Hematopoietic multipotent progenitor cell treated with erythropoietin and hydrocortisone succinate and interleukin-3 and kit ligand, for 15 days (in vitro differentiated cells): ENCODE results near the gene DSTYK.
"Not testable (repeated sequence)": the region's sequence is repeated elsewhere in the genome, so short reads cannot be mapped to it uniquely, and the experiment has no call there.

Experiments used
- DNase-seq: peaks from one replicate; pipeline ENCODE4 v3.0.0-alpha.2; 2015; ENCODE audit warnings: low spot score

Gene DSTYK

DNA sequence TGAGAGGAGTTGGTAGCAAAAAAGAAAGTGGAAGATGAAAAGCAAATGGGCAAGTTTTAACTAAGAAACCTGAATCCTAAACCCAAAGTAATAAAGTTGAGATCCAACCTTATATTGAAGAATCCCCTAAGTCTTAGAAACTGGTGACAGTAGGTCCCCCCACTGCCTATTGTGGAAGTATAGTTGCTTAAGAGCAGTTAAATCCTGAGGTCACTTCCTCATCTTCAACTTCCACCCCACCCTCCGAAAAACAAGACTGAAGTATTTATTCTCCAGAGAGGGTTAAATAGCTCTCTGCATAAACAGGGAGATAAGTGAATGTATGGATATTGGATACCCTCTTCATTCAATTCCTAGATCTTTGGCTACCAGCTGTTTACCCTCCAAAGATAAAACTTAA lies 3.3 kb upstream of the DSTYK start:
- no peak for DNase-seq

GRCh38 chr1:205211839-205212536 lies 486 bp upstream of the DSTYK start:
- no peak for DNase-seq

GRCh38 chr1:205210756-205211168 lies 740 bp downstream of the DSTYK start:
- DNase-seq, result peak; percentile 29

DNA sequence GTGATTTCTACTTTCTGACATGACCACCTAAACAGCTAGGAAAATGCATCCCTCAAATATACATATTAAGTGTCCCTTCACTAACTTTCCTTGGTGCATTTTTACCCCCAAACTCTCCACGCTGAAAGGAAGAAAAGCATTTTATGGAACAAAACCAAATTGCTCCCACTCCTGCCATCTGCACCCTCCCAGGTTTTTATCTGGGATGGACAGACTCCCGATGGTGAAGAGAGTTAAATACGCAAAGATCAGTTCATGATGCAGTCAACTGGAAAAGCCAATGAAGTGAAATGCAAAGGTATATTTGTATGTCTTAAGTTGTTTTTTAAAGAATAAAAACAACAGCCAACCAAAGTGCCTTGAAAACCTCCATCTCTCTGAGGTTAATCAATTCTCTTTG lies 2.7 kb downstream of the DSTYK start:
- DNase-seq, result peak; percentile 51

- DNase-seq, result peak; percentile 35
Measured at GRCh38 chr1:205205055-205205454, 6.4 kb downstream of the DSTYK start.

- no peak for DNase-seq
Measured at GRCh38 chr1:205204552-205204951, 7.0 kb downstream of the DSTYK start.

GRCh38 chr1:205199931-205200299 lies 11.6 kb downstream of the DSTYK start:
- no peak for DNase-seq

- no peak for DNase-seq
Measured at GRCh38 chr1:205199090-205199930, 12.2 kb downstream of the DSTYK start.

GRCh38 chr1:205192287-205192686 lies 19.2 kb downstream of the DSTYK start:
- no peak for DNase-seq

DNA sequence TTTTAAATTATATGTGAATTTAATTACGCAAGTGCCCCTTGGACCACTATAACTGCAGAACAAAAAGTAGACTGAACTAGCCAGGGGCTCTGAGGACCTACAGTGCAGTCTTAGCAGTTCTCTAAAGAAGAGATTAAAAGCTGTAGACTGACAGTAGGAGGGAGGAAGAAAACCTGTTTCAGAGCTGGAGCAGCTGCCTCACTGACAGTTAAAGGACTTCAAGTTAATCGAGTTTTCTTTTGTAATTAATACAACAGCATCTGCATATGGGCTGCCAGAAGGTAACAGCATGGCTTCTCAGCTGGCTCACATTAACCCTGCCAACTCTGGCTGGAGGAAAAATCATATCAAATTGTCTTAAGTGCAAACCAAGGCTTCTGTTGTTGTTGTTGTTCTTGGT lies 19.9 kb downstream of the DSTYK start:
- no peak for DNase-seq

DNA sequence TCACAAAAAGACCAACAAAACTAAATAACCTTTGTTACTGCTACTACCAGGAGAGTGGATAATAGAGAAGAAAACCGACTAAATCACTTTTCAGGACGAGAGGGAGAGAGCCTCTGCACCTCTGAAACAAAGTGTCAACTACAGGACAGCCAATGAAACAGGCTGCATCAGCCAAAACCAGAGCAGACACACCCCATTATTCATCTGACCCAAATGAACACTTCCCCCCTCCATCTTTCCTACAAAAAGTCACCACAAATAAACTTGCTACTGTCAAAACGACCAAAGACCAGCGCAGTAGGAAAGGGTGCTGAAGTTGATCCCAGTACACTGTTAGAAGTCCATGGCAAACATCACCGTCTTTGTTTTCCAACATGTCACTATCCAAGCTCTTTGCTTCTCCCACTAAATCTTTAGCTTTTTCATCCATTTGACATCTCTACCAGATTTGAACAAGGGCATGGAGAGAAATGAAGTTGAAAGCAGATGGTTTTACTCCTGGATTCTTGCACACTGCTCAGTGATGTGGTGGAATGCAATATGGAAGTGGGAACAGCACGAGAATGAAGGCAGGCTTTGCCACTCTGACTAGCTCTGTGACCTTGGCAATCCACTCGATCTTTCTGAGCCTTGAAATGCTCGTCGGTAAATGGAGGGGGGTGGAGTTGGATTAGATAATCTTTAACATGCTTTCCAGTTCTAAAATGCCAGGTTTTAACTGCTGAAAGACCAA lies 20.5 kb downstream of the DSTYK start:
- DNase-seq, result no peak

- no peak for DNase-seq
Measured at GRCh38 chr1:205189131-205189530, 22.4 kb downstream of the DSTYK start.

DNA sequence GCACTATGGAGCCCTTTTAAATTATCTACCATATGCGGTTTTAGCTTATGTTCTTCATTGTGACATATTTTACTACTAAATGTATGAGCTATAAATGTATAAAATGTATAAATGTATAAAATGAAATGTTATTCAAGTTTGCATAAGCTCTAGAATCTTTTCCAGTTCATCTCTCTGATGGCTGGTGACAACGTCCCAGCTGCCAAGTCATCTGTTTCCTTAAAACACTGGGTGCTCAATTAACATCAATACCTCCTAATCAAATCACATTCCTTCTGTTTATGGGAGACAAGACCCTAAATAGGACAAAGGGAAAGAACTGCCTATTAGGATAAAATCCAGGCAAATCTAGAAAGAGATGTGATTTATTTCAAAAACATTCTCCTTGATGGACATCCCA lies 22.9 kb downstream of the DSTYK start:
- no peak for DNase-seq

DNA sequence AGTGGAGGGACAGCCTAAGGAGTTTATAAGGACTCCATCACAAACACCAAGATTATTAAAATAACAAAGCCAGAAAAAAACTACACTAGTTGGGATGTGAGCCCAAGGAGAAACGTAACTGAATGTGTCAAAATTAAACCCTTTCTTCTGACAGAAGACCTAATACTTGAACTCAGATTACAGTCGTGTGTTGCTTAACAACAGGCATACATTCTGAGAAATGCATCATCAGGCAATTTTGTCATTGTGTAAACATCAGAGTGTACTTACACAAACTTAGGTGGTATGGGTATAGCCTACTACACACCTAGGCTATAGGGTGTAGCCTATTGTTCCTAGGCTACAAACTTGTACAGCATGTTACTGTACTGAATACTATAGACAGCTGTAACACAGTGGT lies 23.4 kb downstream of the DSTYK start:
- no peak for DNase-seq

DNA sequence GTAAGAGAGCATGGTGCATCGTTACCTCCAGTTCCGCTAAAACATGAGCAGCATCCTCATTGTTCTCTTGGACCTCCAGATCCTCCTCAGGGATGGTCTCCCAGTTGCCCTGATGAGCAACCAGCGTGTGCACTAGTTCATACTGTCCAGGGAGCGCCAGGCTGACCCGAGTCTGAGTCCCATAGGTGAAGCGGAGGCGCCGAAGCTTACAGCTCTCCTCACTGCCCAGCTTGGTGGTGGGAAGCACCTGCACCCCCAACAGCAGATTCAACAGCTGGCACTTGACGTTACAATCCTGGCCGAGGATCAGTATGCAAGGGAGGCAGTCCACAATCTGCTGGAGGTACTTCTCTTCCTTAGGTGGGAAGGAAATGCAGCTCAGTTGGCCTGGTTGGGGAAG lies 24.1 kb downstream of the DSTYK start:
- no peak for DNase-seq

DNA sequence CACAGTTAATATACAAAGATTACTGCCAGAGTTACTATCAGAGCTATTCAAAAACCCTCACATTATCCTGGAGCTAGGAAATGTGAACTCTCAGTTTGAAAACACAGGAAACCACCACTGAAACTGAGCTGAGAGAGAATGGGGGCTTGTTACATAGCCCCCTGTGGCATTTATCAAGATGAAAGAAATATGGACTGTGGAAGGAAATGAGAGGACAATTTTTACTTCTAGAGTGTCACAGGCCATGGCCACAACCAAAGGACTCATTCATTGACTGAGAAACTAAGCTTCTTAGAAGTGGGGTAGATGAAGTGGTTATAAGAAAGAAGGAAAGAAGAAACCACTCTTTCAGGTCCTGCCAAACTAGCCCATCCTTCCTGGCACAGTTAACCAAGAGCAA lies 25.3 kb downstream of the DSTYK start:
- DNase-seq, result no peak

- DNase-seq, result no peak
Measured at GRCh38 chr1:205183676-205184335, 27.7 kb downstream of the DSTYK start.

GRCh38 chr1:205182930-205183329 lies 28.6 kb downstream of the DSTYK start:
- DNase-seq, result no peak

DNA sequence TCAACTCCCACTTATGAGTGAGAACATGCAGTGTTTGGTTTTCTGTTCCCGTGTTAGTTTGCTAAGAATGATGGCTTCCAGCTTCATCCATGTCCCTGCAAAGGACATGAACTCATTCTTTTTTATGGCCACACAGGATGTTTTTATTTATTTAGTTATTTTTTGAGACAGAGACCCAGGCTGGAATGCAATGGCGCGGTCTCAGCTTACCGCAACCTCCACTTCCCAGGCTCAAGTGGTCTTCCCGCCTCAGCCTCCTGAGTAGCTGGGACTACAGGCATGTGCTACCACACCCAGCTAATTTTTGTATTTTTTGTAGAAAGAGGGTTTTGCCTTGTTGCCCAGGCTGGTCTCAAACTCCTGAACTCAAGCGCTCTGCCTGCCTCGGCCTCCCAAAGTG lies 31.2 kb downstream of the DSTYK start:
- DNase-seq, result not testable (repeated sequence)

DNA sequence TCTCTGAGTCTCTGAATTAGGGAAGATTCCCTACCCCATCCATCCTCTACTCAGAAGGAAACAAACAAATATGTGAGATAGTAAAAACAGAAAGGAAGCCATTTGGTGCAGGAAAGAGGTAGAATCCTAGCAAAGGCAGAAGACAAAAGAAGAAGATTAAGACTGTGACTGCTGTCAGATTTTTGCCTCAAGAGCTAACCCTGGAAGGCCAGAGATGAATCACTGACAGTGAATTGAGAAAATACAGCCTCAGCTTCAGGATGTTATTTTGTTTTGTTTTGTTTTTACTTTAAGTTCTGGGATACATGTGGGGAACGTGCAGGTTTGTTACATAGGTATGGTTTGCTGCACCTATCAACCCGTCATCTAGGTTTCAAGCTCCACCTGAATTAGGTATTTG lies 31.7 kb downstream of the DSTYK start:
- DNase-seq, result no peak

GRCh38 chr1:205172729-205173366 lies 38.7 kb downstream of the DSTYK start:
- peak; percentile 37 for DNase-seq

- DNase-seq, result no peak
Measured at GRCh38 chr1:205171369-205171768, 40.1 kb downstream of the DSTYK start.
